HCT116 (cell line): Measurements from ENCODE around the gene SIT1. TPM values are rescaled to one million over a fixed set of nuclear protein-coding genes. Genes with fewer than 3 reads are reported as not detected.

Source experiments
- ATAC-seq: fragments of 200-7000 bp; cut with Tn5 transposase; 2 replicates; pipeline ENCODE4 v1.9.1; 2020; ENCODE audit warnings: mild to moderate bottlenecking, moderate library complexity
- BruUV-seq: library from RNA; stranded (reverse); fragments of 400-500 nt; replicated peaks from 2 replicates; lab custom pipeline; 2021; lab: Mats Ljungman, UMichigan
- CTCF ChIA-PET: fragments of 300-600 bp; sonication (Branson Sonifier 250); formaldehyde crosslinking; loops from one replicate; lab custom pipeline; 2021; ENCODE audit warnings: antibody characterized with exemption; lab: Charles Lee
- POLR2A ChIA-PET: fragments of 300-600, 350-600 bp; sonication (Branson Sonifier 250); formaldehyde crosslinking; loops from one replicate; lab custom pipeline; 2021; ENCODE audit warnings: antibody characterized with exemption; lab: Charles Lee
- RAD21 ChIA-PET, 2 experiments: fragments of 300-600 bp; sonication (Branson Sonifier 250); formaldehyde crosslinking; loops; one replicate each; lab custom pipeline; 2023; ENCODE audit warnings: low total read pairs in 2 of 2; ENCODE audit not compliant: uncharacterized antibody in 2 of 2, unreplicated experiment in 2 of 2, low non-redundant PET in 1 of 2; lab: Charles Lee
- DNase-seq: peaks from one replicate; pipeline ENCODE4 v3.0.0-alpha.2; 2010; ENCODE audit warnings: low read depth, low spot score
- H2AFZ ChIP-seq: fragments of 200-600 bp; shearing (Covaris generic), sonication (generic); 2 replicates; pipeline ENCODE4 v1.6.1; 2017; ENCODE audit warnings: low read depth, mixed run types, mixed read lengths, antibody characterized with exemption, low read length; ENCODE audit not compliant: poor library complexity, severe bottlenecking
- H3K27ac ChIP-seq: 2 replicates; pipeline ENCODE4 v1.5.1; 2012; ENCODE audit warnings: low read depth, low read length
- H3K27me3 ChIP-seq: fragments of 200-600 bp; sonication (generic); 2 replicates; pipeline ENCODE4 v1.6.1; 2016; ENCODE audit warnings: mixed run types, low read length, mixed read lengths; ENCODE audit not compliant: insufficient read depth
- H3K36me3 ChIP-seq, 2 experiments: fragments of 200-500 bp in 1 of 2; fragments of 200-600 bp in 1 of 2; sonication (Bioruptor generic) in 1 of 2; sonication (generic) in 1 of 2; 2 replicates each; pipeline versions ENCODE4 v1.5.1 to v1.6.1; 2014 to 2016; ENCODE audit warnings: low read length in 2 of 2, inconsistent platforms in 1 of 2, mixed read lengths in 1 of 2, mixed run types in 1 of 2; ENCODE audit not compliant: insufficient read depth in 2 of 2, control insufficient read depth in 1 of 2
- H3K4me1 ChIP-seq, 2 experiments: fragments of 200-600 bp in 1 of 2; sonication (generic) in 1 of 2; 2 replicates each; pipeline versions ENCODE4 v1.5.1 to v1.6.1; 2012 to 2017; ENCODE audit warnings: low read length in 2 of 2, inconsistent platforms in 1 of 2, mild to moderate bottlenecking in 1 of 2, mixed read lengths in 1 of 2, mixed run types in 1 of 2, moderate library complexity in 1 of 2; ENCODE audit not compliant: insufficient read depth in 2 of 2, control insufficient read depth in 1 of 2
- H3K4me2 ChIP-seq: fragments of 200-600 bp; sonication (generic); 2 replicates; pipeline ENCODE4 v1.6.1; 2017; ENCODE audit warnings: mixed run types, low read length, mixed read lengths
- H3K4me3 ChIP-seq, 2 experiments: fragments of 200-600 bp in 1 of 2; sonication (generic) in 1 of 2; replicated peaks in 1 of 2; 2 replicates each; pipeline ENCODE4 v1.5.1; 2011 to 2016; ENCODE audit warnings: low read length in 2 of 2, control low read depth in 1 of 2, low read depth in 1 of 2, mild to moderate bottlenecking in 1 of 2, mixed read lengths in 1 of 2, mixed run types in 1 of 2
- H3K79me2 ChIP-seq: fragments of 200-600 bp; sonication (generic); 2 replicates; pipeline ENCODE4 v1.6.1; 2017; ENCODE audit warnings: mild to moderate bottlenecking, mixed run types, low read length, moderate library complexity, mixed read lengths; ENCODE audit not compliant: insufficient read depth
- H3K9ac ChIP-seq: fragments of 200-600 bp; sonication (generic); 2 replicates; pipeline ENCODE4 v1.6.1; 2016; ENCODE audit warnings: low read length, mixed read lengths
- H3K9me2 ChIP-seq: fragments of 200-600 bp; sonication (generic), shearing (Covaris generic); 2 replicates; pipeline ENCODE4 v1.6.1; 2017; ENCODE audit warnings: mixed run types, mild to moderate bottlenecking, moderate library complexity; ENCODE audit not compliant: insufficient read depth
- H3K9me3 ChIP-seq, 2 experiments: fragments of 200-500 bp in 1 of 2; fragments of 200-600 bp in 1 of 2; sonication (Bioruptor generic) in 1 of 2; sonication (generic) in 1 of 2; 2 replicates each; pipeline ENCODE4 v1.6.1; 2014 to 2017; ENCODE audit warnings: low read length in 2 of 2, mixed read lengths in 2 of 2, inconsistent platforms in 1 of 2, low read depth in 1 of 2, mild to moderate bottlenecking in 1 of 2, mixed run types in 1 of 2, moderate library complexity in 1 of 2; ENCODE audit not compliant: control insufficient read depth in 1 of 2, insufficient read depth in 1 of 2
- H4K20me1 ChIP-seq: fragments of 200-600 bp; sonication (generic), shearing (Covaris generic); 2 replicates; pipeline ENCODE4 v1.6.1; 2017; ENCODE audit warnings: mixed run types, mild to moderate bottlenecking, moderate library complexity; ENCODE audit not compliant: insufficient read depth
- EZH2phosphoT487 ChIP-seq: fragments of 200-600 bp; IDR thresholded peaks from 2 replicates; pipeline ENCODE4 v1.6.1; 2018; ENCODE audit warnings: antibody characterized with exemption, borderline replicate concordance
- FOSL1 ChIP-seq: IDR thresholded peaks from 2 replicates; pipeline ENCODE4 v1.6.1; 2012; ENCODE audit warnings: low read depth
- JUND ChIP-seq: IDR thresholded peaks from 2 replicates; pipeline ENCODE4 v1.6.1; 2012
- SIN3A ChIP-seq: IDR thresholded peaks from 2 replicates; pipeline ENCODE4 v1.6.1; 2012; ENCODE audit warnings: low read depth
- SP1 ChIP-seq: IDR thresholded peaks from 2 replicates; pipeline ENCODE4 v1.6.1; 2012; ENCODE audit warnings: low read depth
- TCF7L2 ChIP-seq: IDR thresholded peaks from 2 replicates; pipeline ENCODE4 v1.7.0; 2011; ENCODE audit warnings: borderline replicate concordance, inconsistent platforms; ENCODE audit not compliant: insufficient read depth, insufficient read length; ENCODE audit errors: extremely low read depth
- YY1 ChIP-seq: IDR thresholded peaks from 2 replicates; pipeline ENCODE4 v1.6.1; 2011; ENCODE audit warnings: low read length, low read depth, moderate library complexity, mild to moderate bottlenecking; ENCODE audit not compliant: insufficient replicate concordance; ENCODE audit errors: extremely low read depth
- intact Hi-C: fragments of 100-400 bp; cut with micrococcal nuclease; formaldehyde crosslinking; loops from 2 replicates; pipeline ENCODE4 v1.10.0; 2022
- total RNA-seq: library from RNA; stranded (reverse); gene quantifications from one replicate; pipeline ENCODE4 v1.2.1, GENCODE V29; 2021; ENCODE audit not compliant: unreplicated experiment
- TF ChIP-seq, protein P1 (sequence below): IDR thresholded peaks from 2 replicates; pipeline ENCODE4 v1.6.1; 2012
- TF ChIP-seq, protein P2 (sequence below), 3 experiments: fragments of 200-600 bp in 1 of 3; sonication (generic) in 1 of 3; IDR thresholded peaks in 2 of 3; conservative IDR thresholded peaks in 1 of 3; 2 replicates each; pipeline ENCODE4 v1.5.1; 2012 to 2017; ENCODE audit warnings: low read depth in 2 of 3, low read length in 2 of 3, antibody characterized with exemption in 1 of 3, borderline replicate concordance in 1 of 3, control low read depth in 1 of 3, mild to moderate bottlenecking in 1 of 3, mixed read lengths in 1 of 3, mixed run types in 1 of 3, moderate library complexity in 1 of 3; ENCODE audit not compliant: insufficient read depth in 1 of 3

Gene SIT1
- total RNA-seq, 1 experiment from 2014 or later: not detected

DNA sequence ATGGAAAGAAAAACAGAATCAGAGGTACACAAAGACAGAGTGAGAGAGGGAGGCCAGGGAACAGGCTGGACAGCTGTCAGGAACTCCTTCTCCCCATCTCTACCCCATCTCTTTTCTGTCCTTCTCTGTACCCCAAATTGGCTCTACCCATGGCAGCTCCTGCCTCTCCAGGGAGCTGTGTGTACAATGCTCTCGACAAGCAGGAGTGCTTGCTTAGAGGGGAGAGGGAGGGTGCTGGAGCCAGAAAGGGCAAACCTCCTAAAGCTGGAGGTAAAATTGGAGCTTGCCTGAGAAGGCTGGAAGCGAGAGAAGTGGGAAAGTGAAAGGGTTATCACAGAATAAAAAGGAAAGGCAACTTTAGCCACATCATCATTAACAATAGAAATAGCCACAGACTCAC, 32.6 kb upstream of the SIT1 start:
- no peaks in the 10 kb centered on the region for H4K20me1 ChIP-seq
- H3K4me2 ChIP-seq: no peak overlapping the region
- BruUV-seq: no TSS peak
- H3K27me3 ChIP-seq: no peaks in the 10 kb centered on the region
- ChIA-PET RAD21 (no interaction called here), CTCF (interaction anchor here (1.3 kb wide), 1 partner anchor 13 kb away, joined by 4 read pairs; no protein-coding TSS in a partner anchor), POLR2A (interaction anchor here (1.0 kb wide), 1 partner anchor 13 kb away, joined by 3 read pairs; no protein-coding TSS in a partner anchor)
- no peak for DNase-seq
- no peaks in the 10 kb centered on the region for H3K9me3 ChIP-seq
- no peak overlapping the region for H3K9ac ChIP-seq
- H3K79me2 ChIP-seq: peaks cover 31% of the 10 kb centered on the region
- TF ChIP-seq YY1 (no peak), SIN3A (no peak), FOSL1 (no peak), SP1 (no peak), JUND (no peak), TCF7L2 (no peak), EZH2phosphoT487 (no peak)
- TF ChIP-seq, protein P1, sequence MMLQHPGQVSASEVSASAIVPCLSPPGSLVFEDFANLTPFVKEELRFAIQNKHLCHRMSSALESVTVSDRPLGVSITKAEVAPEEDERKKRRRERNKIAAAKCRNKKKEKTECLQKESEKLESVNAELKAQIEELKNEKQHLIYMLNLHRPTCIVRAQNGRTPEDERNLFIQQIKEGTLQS: no peak
- TF ChIP-seq, protein P2, sequence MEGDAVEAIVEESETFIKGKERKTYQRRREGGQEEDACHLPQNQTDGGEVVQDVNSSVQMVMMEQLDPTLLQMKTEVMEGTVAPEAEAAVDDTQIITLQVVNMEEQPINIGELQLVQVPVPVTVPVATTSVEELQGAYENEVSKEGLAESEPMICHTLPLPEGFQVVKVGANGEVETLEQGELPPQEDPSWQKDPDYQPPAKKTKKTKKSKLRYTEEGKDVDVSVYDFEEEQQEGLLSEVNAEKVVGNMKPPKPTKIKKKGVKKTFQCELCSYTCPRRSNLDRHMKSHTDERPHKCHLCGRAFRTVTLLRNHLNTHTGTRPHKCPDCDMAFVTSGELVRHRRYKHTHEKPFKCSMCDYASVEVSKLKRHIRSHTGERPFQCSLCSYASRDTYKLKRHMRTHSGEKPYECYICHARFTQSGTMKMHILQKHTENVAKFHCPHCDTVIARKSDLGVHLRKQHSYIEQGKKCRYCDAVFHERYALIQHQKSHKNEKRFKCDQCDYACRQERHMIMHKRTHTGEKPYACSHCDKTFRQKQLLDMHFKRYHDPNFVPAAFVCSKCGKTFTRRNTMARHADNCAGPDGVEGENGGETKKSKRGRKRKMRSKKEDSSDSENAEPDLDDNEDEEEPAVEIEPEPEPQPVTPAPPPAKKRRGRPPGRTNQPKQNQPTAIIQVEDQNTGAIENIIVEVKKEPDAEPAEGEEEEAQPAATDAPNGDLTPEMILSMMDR (IDR thresholded peaks at IDR 0.05 in 2 of 3, conservative IDR thresholded peaks at IDR 0.05 in 1 of 3; ENCODE audit: borderline replicate concordance in 1 of 3, insufficient read depth in 1 of 3, low read depth in 2 of 3, low read length in 2 of 3): no peak
- H3K4me3 ChIP-seq: no peak overlapping the region
- intact Hi-C loops: no loop called here
- no peaks in the 10 kb centered on the region for H3K9me2 ChIP-seq
- ATAC-seq: no peak
- H3K36me3 ChIP-seq: peaks cover 45 to 62% of the 10 kb centered on the region in 2 experiments; a peak in 3 of 4 replicates
- peaks cover 9 to 11% of the 10 kb centered on the region in 2 experiments for H3K4me1 ChIP-seq
- no peak overlapping the region for H2AFZ ChIP-seq
- no peak overlapping the region for H3K27ac ChIP-seq
